Esophagus mucosa (tissue), 1 donor: ENCODE data around the gene ATG16L1. TPM values are rescaled to one million over a fixed set of nuclear protein-coding genes. Genes with fewer than 3 reads are reported as not detected.
A peak's percentile ranks its signal among the peaks of the same experiment; 100 is the strongest.

ENCODE experiments used
- ATAC-seq: fragments of 200-7000 bp; cut with Tn5 transposase; one replicate; pipeline ENCODE4 v1.9.1; 2020
- total RNA-seq: library from RNA; stranded (reverse); gene quantifications from one replicate; pipeline ENCODE4 v1.2.4, GENCODE V29; 2023
- donor health status: DM: yes; HTN: yes; CAD: no.

ATG16L1 gene
- total RNA-seq, 1 donor from 2014 or later, result 13.9 TPM

GRCh38 chr2:233261819-233262555, 10.5 kb downstream of the ATG16L1 start:
- ATAC-seq, result no peak

- ATAC-seq, result no peak
Observed at GRCh38 chr2:233262562-233262961, 11.1 kb downstream of the ATG16L1 start.

- ATAC-seq, result no peak
Observed at GRCh38 chr2:233263045-233263570, 11.6 kb downstream of the ATG16L1 start.

GRCh38 chr2:233264667-233265066, 13.2 kb downstream of the ATG16L1 start:
- no peak for ATAC-seq

GRCh38 chr2:233265899-233266431, 14.5 kb downstream of the ATG16L1 start:
- no peak for ATAC-seq

- no peak for ATAC-seq
Observed at GRCh38 chr2:233266481-233266880, 15.0 kb downstream of the ATG16L1 start.

- ATAC-seq, result peak; percentile 76
Observed at GRCh38 chr2:233267516-233268245, 16.2 kb downstream of the ATG16L1 start.

GRCh38 chr2:233270366-233270765, 18.9 kb downstream of the ATG16L1 start:
- ATAC-seq, result no peak

- no peak for ATAC-seq
Observed at GRCh38 chr2:233270951-233271350, 19.5 kb downstream of the ATG16L1 start.

- ATAC-seq, result peak; percentile 30
Observed at GRCh38 chr2:233271693-233272092, 20.2 kb downstream of the ATG16L1 start.

- no peak for ATAC-seq
Observed at GRCh38 chr2:233273120-233273519, 21.6 kb downstream of the ATG16L1 start.

GRCh38 chr2:233275223-233275622, 23.8 kb downstream of the ATG16L1 start:
- ATAC-seq, result no peak

GRCh38 chr2:233278921-233279320, 27.4 kb downstream of the ATG16L1 start:
- no peak for ATAC-seq

- no peak for ATAC-seq
Observed at GRCh38 chr2:233280114-233280693, 28.7 kb downstream of the ATG16L1 start.

- ATAC-seq, result no peak
Observed at GRCh38 chr2:233281553-233281952, 30.1 kb downstream of the ATG16L1 start.

- ATAC-seq, result no peak
Observed at GRCh38 chr2:233281992-233282603, 30.6 kb downstream of the ATG16L1 start.

GRCh38 chr2:233285921-233286320, 34.4 kb downstream of the ATG16L1 start:
- ATAC-seq, result no peak

- no peak for ATAC-seq
Observed at GRCh38 chr2:233287871-233288270, 36.4 kb downstream of the ATG16L1 start.

GRCh38 chr2:233288663-233289062, 37.2 kb downstream of the ATG16L1 start:
- no peak for ATAC-seq

GRCh38 chr2:233289648-233290047, 38.2 kb downstream of the ATG16L1 start:
- ATAC-seq, result no peak

GRCh38 chr2:233290051-233290845, 38.8 kb downstream of the ATG16L1 start:
- ATAC-seq, result no peak

GRCh38 chr2:233295891-233296290, 44.4 kb downstream of the ATG16L1 start:
- ATAC-seq, result no peak
